Esophagus squamous epithelium (tissue), 4 donors: ENCODE measurements around the gene IL31.

Experiments
- POLR2A ChIP-seq, 4 donors: fragments of 450-650 bp; IDR thresholded peaks; one replicate each; pipeline ENCODE4 v1.6.1; 2017; ENCODE audit warnings: antibody characterized with exemption in 4 of 4, mild to moderate bottlenecking in 4 of 4, moderate library complexity in 3 of 4
- TF ChIP-seq, protein P1 (sequence below), 6 experiments: fragments of 450-650 bp in 4 of 6; fragments of 200-600 bp in 2 of 6; sonication (generic) in 2 of 6; IDR thresholded peaks; one replicate each; pipeline ENCODE4 v1.5.1; 2016 to 2019; ENCODE audit warnings: antibody characterized with exemption in 6 of 6, mild to moderate bottlenecking in 4 of 6, moderate library complexity in 4 of 6

DNA sequence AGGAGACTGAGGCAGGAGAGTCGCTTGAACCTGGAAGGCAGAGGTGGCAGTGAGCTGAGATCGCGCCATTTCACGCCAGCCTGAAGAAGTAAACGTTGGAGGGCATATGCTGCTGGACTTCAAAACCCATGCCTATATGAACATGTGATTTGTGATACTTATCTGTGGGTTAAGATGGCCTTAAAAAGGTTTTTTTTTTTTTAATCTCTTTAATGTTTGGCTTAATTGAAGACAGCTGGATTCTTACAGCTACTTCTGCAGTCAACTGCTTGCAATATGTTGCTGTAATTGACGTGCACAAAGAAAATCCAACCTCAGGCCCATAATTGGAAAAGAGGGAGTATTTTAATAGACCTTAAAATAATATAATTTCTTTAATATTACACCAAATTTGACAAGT is 28.0 kb upstream of the IL31 start:
- TF ChIP-seq, protein P1, sequence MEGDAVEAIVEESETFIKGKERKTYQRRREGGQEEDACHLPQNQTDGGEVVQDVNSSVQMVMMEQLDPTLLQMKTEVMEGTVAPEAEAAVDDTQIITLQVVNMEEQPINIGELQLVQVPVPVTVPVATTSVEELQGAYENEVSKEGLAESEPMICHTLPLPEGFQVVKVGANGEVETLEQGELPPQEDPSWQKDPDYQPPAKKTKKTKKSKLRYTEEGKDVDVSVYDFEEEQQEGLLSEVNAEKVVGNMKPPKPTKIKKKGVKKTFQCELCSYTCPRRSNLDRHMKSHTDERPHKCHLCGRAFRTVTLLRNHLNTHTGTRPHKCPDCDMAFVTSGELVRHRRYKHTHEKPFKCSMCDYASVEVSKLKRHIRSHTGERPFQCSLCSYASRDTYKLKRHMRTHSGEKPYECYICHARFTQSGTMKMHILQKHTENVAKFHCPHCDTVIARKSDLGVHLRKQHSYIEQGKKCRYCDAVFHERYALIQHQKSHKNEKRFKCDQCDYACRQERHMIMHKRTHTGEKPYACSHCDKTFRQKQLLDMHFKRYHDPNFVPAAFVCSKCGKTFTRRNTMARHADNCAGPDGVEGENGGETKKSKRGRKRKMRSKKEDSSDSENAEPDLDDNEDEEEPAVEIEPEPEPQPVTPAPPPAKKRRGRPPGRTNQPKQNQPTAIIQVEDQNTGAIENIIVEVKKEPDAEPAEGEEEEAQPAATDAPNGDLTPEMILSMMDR (IDR thresholded peaks at IDR 0.05) = no peak
- TF ChIP-seq POLR2A (IDR thresholded peaks at IDR 0.05) = no peak
